K562 (cell line): Measurements from ENCODE around the gene FBN3. TPM values are rescaled to one million over a fixed set of nuclear protein-coding genes. Genes with fewer than 3 reads are reported as not detected.

ENCODE experiments used
- ATAC-seq: fragments of 200-7000 bp; cut with Tn5 transposase; 3 replicates; pipeline ENCODE4 v1.9.1; 2020; ENCODE audit warnings: moderate library complexity
- BruUV-seq: library from RNA; stranded (reverse); fragments of 400-500 nt; replicated peaks from 2 replicates; lab custom pipeline; 2021; lab: Mats Ljungman, UMichigan
- CTCF ChIA-PET: fragments of 300-600 bp; formaldehyde crosslinking; extraction: SDS; loops from one replicate; lab custom pipeline; 2021; ENCODE audit warnings: low intra/inter-chr PET ratio; lab: Yijun Ruan, JAX
- POLR2A ChIA-PET: fragments of 300-600, 350-650 bp; sonication (Branson Sonifier 250); formaldehyde crosslinking; extraction: SDS; loops from one replicate; lab custom pipeline; 2021; ENCODE audit warnings: antibody characterized with exemption, inconsistent platforms; lab: Yijun Ruan, JAX
- DNase-seq, 4 experiments: peaks; one replicate each; pipeline versions ENCODE4 v3.0.0 to v3.0.0-alpha.2; 2011 to 2018; ENCODE audit warnings: low spot score in 3 of 4, mixed read lengths in 3 of 4; ENCODE audit errors: extremely low read depth in 1 of 4
- FAIRE-seq: peaks from 2 replicates; lab custom pipeline; 2011; peaks lifted over from hg19 to GRCh38; lab: Jason Lieb, UNC
- H2AFZ ChIP-seq: 2 replicates; pipeline ENCODE4 v1.6.0; 2011; ENCODE audit warnings: low read depth, low read length, control low read depth, inconsistent platforms
- H3K27ac ChIP-seq: fragments of 200-600 bp; 3 replicates; pipeline ENCODE4 v1.8.0; 2011; ENCODE audit warnings: low read depth, mild to moderate bottlenecking, control low read depth, inconsistent platforms, low read length, moderate library complexity, mixed read lengths; ENCODE audit errors: extremely low read depth
- H3K27me3 ChIP-seq, 2 experiments: fragments of 300-600 bp in 1 of 2; 2 replicates in 1 of 2; 3 replicates in 1 of 2; pipeline versions ENCODE4 v1.6.0 to v1.8.0; 2011; ENCODE audit warnings: inconsistent platforms in 2 of 2, low read length in 2 of 2, mild to moderate bottlenecking in 1 of 2, mixed read lengths in 1 of 2, moderate library complexity in 1 of 2; ENCODE audit not compliant: control insufficient read depth in 2 of 2, insufficient read depth in 2 of 2
- H3K36me3 ChIP-seq: fragments of 300-600 bp; 3 replicates; pipeline ENCODE4 v1.8.0; 2011; ENCODE audit warnings: mild to moderate bottlenecking, low read length, inconsistent platforms; ENCODE audit not compliant: control insufficient read depth, insufficient read depth
- H3K4me1 ChIP-seq, 2 experiments: fragments of 200-600 bp in 1 of 2; replicated peaks in 1 of 2; 2 replicates in 1 of 2; 3 replicates in 1 of 2; pipeline versions ENCODE4 v1.5.1 to v1.8.0; 2011; ENCODE audit warnings: inconsistent platforms in 2 of 2, low read length in 2 of 2, mild to moderate bottlenecking in 1 of 2, mixed read lengths in 1 of 2, moderate library complexity in 1 of 2; ENCODE audit not compliant: control insufficient read depth in 2 of 2, insufficient read depth in 2 of 2
- H3K4me2 ChIP-seq: 2 replicates; pipeline ENCODE4 v1.6.1; 2011; ENCODE audit warnings: low read length, control low read depth, inconsistent platforms, mixed read lengths; ENCODE audit not compliant: insufficient read depth
- H3K4me3 ChIP-seq: fragments of 200-600 bp; sonication (generic), shearing (Covaris generic); 2 replicates; pipeline ENCODE4 v1.5.1; 2016; ENCODE audit warnings: control low read depth, inconsistent platforms
- H3K79me2 ChIP-seq: fragments of 200-600 bp; 3 replicates; pipeline ENCODE4 v1.8.0; 2011; ENCODE audit warnings: low read length, inconsistent platforms; ENCODE audit not compliant: control insufficient read depth, insufficient read depth
- H3K9ac ChIP-seq, 2 experiments: 2 replicates each; pipeline versions ENCODE4 v1.6.0 to v1.6.1; 2011; ENCODE audit warnings: low read depth in 2 of 2, low read length in 2 of 2, control low read depth in 1 of 2, inconsistent platforms in 1 of 2, mild to moderate bottlenecking in 1 of 2, mixed read lengths in 1 of 2; ENCODE audit not compliant: insufficient read depth in 1 of 2
- H3K9me1 ChIP-seq: one replicate; pipeline ENCODE4 v1.6.0; 2011; ENCODE audit warnings: inconsistent platforms, mild to moderate bottlenecking, low read length, moderate library complexity; ENCODE audit not compliant: control insufficient read depth, insufficient read depth
- H3K9me3 ChIP-seq: replicated peaks from 2 replicates; pipeline ENCODE4 v1.5.1; 2011; ENCODE audit warnings: low read depth, low read length, inconsistent platforms; ENCODE audit not compliant: control insufficient read depth, insufficient read depth
- H4K20me1 ChIP-seq: replicated peaks from 2 replicates; pipeline ENCODE4 v1.6.1; 2011; ENCODE audit warnings: low read length, inconsistent platforms, mixed read lengths; ENCODE audit not compliant: control insufficient read depth, insufficient read depth
- CEBPB ChIP-seq: fragments of 450-650 bp; IDR thresholded peaks from 2 replicates; pipeline ENCODE4 v1.6.1; 2016; ENCODE audit warnings: missing genetic modification characterization, missing compliant biosample characterization
- FOS ChIP-seq: IDR thresholded peaks from 3 replicates; pipeline ENCODE4 v1.6.1; 2011; ENCODE audit not compliant: insufficient read length; ENCODE audit errors: extremely low read depth
- GATA2 ChIP-seq: sonication (generic); formaldehyde crosslinking; IDR thresholded peaks from 2 replicates; pipeline ENCODE4 v1.4.0; 2020; ENCODE audit warnings: mild to moderate bottlenecking, missing genetic modification reagents
- RBM39 ChIP-seq: fragments of 200-400 bp; formaldehyde crosslinking; optimal IDR thresholded peaks from 2 replicates; pipeline ENCODE3; 2018; ENCODE audit warnings: low read depth, low read length
- ZBTB1 ChIP-seq: sonication (generic); formaldehyde crosslinking; IDR thresholded peaks from 2 replicates; pipeline ENCODE4 v1.8.1; 2023; ENCODE audit warnings: missing genetic modification reagents, low read depth, mild to moderate bottlenecking, borderline replicate concordance
- WGBS: fragments of 100-300 bp; shearing (Covaris generic); methylation state at CpG from one replicate; pipeline ENCODE4 v1.1.6; 2016; ENCODE audit warnings: low coverage, mixed read lengths; ENCODE audit not compliant: insufficient coverage; ENCODE audit errors: missing lambda C conversion rate; 5-methylcytosine and 5-hydroxymethylcytosine counted together
- in situ Hi-C: fragments of 300-500 bp; cut with MboI; formaldehyde crosslinking; loops from 4 replicates; pipeline ENCODE4 v1.15.0; 2018; ENCODE audit warnings: inconsistent platforms, mixed read lengths
- intact Hi-C: fragments of 100-400 bp; cut with micrococcal nuclease; formaldehyde crosslinking; loops from 2 replicates; pipeline ENCODE4 v1.14.2; 2022
- polyA plus RNA-seq, 8 experiments: library from polyadenylated mRNA; depleted of rRNA in 4 of 8; stranded (reverse) in 5 of 8; unstranded in 3 of 8; fragments of >200 nt; fragmentation: Nextera tagmentation in 2 of 8; fragmentation: Illumina TruSeq in 1 of 8; extraction: Ambion mirVana in 2 of 8; extraction: Trizol in 1 of 8; gene quantifications; 2 replicates each; pipeline versions ENCODE4 v1.2.1 to v1.2.3, GENCODE V29; 2011 to 2014; ENCODE audit warnings: inconsistent platforms in 1 of 8, missing spikeins in 1 of 8
- total RNA-seq, 7 experiments: library from RNA; depleted of rRNA in 6 of 7; stranded (reverse); fragments of >200 nt in 6 of 7; fragmentation: Illumina TruSeq in 2 of 7; extraction: Trizol in 2 of 7; gene quantifications; 2 replicates each; pipeline versions ENCODE4 v1.2.1 to v1.2.3, GENCODE V29; 2011 to 2021; ENCODE audit warnings: low replicate concordance in 1 of 7
- TF ChIP-seq, protein P1 (sequence below): sonication (generic); formaldehyde crosslinking; IDR thresholded peaks from 2 replicates; pipeline ENCODE4 v1.8.0; 2023; ENCODE audit warnings: mild to moderate bottlenecking, missing genetic modification reagents
- TF ChIP-seq, protein P2 (sequence below), 3 experiments: IDR thresholded peaks in 2 of 3; conservative IDR thresholded peaks in 1 of 3; 2 replicates each; pipeline ENCODE4 v1.5.1; 2011 to 2012; ENCODE audit warnings: low read length in 3 of 3, mild to moderate bottlenecking in 3 of 3, control low read depth in 2 of 3, improper control_type of control experiment in 1 of 3, inconsistent platforms in 1 of 3, low read depth in 1 of 3, mixed read lengths in 1 of 3, moderate library complexity in 1 of 3; ENCODE audit not compliant: insufficient read depth in 2 of 3

The FBN3 gene
- total and polyA plus RNA-seq, 9 of the 15 experiments (the other 6 are each of a cell fraction or from before 2014, with no cell fraction given) = under 0.01 to 0.29 (median 0.01) TPM; not detected in 4

DNA sequence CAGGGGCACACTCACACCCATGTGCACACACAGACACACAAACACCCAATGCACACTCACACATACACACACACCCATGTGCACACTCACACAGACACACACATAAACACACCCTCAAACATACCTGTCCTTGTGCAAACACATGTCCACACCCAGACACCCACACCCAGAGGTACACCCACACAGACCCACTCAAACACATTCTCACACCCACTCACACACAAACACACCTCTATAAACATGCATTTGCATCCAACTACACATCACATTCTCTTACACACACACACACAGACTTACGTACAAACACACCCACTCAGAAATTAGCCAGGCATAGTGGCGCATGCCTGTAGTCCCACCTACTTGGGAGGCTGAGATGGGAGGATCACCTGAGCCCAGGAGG, 31.4 kb downstream of the FBN3 start (continued):
- TF ChIP-seq, protein P1, sequence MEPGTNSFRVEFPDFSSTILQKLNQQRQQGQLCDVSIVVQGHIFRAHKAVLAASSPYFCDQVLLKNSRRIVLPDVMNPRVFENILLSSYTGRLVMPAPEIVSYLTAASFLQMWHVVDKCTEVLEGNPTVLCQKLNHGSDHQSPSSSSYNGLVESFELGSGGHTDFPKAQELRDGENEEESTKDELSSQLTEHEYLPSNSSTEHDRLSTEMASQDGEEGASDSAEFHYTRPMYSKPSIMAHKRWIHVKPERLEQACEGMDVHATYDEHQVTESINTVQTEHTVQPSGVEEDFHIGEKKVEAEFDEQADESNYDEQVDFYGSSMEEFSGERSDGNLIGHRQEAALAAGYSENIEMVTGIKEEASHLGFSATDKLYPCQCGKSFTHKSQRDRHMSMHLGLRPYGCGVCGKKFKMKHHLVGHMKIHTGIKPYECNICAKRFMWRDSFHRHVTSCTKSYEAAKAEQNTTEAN (CRISPR knock-in tag) = 0 out of 2 replicates have a peak, but pooled peaks have one; percentile 40

DNA sequence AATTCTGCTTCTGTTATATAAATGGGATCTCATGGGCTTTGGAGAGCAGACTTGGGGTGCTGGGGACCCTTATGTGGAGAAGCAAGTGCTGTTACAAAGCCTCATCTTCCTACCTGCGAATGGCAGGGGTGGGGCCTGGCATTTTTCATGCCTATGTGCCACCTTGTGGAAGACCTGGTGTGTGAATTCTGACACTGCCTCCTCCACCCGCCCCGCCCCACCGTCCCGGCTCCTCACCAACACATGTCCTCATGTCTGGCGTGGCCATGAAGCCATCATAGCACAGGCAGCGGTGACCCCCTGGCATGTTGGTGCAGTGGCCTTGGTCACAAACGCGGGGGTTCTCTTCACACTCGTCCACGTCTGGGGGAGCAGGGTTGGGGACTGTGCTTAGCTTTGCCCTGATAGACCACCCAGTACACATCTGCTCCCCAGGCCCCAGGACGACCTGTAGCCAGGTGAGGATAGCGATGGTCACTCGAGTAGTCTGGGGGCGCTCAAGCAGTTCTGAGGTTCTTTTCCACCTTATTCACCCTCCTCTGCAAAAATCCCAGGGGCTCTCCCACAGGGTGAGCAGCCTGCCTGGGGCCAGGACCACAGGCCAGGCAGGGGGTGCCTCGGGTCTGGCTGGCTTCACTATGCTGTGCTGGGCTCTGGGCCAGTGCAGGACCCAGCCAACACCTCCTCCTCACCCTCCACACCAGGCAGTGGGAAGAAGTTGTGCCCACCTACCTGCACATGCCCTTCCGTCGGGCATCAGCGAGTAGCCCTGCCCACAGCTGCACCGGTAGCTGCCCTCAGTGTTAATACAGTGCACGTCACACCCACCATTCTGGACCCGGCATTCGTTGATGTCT, 32.7 kb downstream of the FBN3 start:
- FAIRE-seq (no peak), ATAC-seq (no peak), DNase-seq (peak in 1 of 4 experiments; percentile 10)
- Histone ChIP-seq H3K9ac (no peak overlapping the region), H3K9me1 (no peaks in the 10 kb centered on the region), H3K4me3 (no peak overlapping the region), H3K36me3 (no peaks in the 10 kb centered on the region), H3K4me2 (no peak overlapping the region), H2AFZ (no peak overlapping the region), H3K27me3 (peaks cover 25 to 46% of the 10 kb centered on the region in 2 experiments), H3K27ac (no peak overlapping the region), H3K79me2 (no peaks in the 10 kb centered on the region), H3K9me3 (no peaks in the 10 kb centered on the region), H4K20me1 (no peaks in the 10 kb centered on the region), H3K4me1 (peaks cover 0 to 3% of the 10 kb centered on the region in 2 experiments; a peak in 2 of 5 replicates)
- ChIA-PET CTCF (no interaction called here), POLR2A (no interaction called here)
- intact Hi-C loops = no loop called here
- BruUV-seq = no TSS peak
- 4% methylated on average over 23 of the region's 23 CpGs for WGBS
- TF ChIP-seq ZBTB1 (CRISPR knock-in tag) (no peak), CEBPB (tag) (no peak), FOS (no peak), GATA2 (CRISPR knock-in tag) (no peak), RBM39 (no peak)
- TF ChIP-seq, protein P2, sequence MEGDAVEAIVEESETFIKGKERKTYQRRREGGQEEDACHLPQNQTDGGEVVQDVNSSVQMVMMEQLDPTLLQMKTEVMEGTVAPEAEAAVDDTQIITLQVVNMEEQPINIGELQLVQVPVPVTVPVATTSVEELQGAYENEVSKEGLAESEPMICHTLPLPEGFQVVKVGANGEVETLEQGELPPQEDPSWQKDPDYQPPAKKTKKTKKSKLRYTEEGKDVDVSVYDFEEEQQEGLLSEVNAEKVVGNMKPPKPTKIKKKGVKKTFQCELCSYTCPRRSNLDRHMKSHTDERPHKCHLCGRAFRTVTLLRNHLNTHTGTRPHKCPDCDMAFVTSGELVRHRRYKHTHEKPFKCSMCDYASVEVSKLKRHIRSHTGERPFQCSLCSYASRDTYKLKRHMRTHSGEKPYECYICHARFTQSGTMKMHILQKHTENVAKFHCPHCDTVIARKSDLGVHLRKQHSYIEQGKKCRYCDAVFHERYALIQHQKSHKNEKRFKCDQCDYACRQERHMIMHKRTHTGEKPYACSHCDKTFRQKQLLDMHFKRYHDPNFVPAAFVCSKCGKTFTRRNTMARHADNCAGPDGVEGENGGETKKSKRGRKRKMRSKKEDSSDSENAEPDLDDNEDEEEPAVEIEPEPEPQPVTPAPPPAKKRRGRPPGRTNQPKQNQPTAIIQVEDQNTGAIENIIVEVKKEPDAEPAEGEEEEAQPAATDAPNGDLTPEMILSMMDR (IDR thresholded peaks at IDR 0.05 in 2 of 3, conservative IDR thresholded peaks at IDR 0.05 in 1 of 3; ENCODE audit: insufficient read depth in 2 of 3, low read depth in 1 of 3, low read length in 3 of 3) = 0 out of 6 replicates have a peak, but pooled peaks of 1 of the 3 experiments have one; percentile 9
- in situ Hi-C loops = no loop called here
